ENCODE measurements around the gene PTGIS.

The PTGIS gene

GRCh38 chr20:49490689-49491088, 77.2 kb downstream of the PTGIS start:
- no peak for DNase-seq

- DNase-seq = no peak
Observed at GRCh38 chr20:49489688-49490087, 78.2 kb downstream of the PTGIS start.

- no peak for DNase-seq
Observed at GRCh38 chr20:49486064-49486463, 81.9 kb downstream of the PTGIS start.

- no peak for DNase-seq
Observed at GRCh38 chr20:49485563-49485962, 82.4 kb downstream of the PTGIS start.

GRCh38 chr20:49484180-49485140, 83.5 kb downstream of the PTGIS start:
- peak; percentile 36 for DNase-seq

- no peak for DNase-seq
Observed at GRCh38 chr20:49483696-49484123, 84.2 kb downstream of the PTGIS start.

- no peak for DNase-seq
Observed at GRCh38 chr20:49483018-49483695, 84.8 kb downstream of the PTGIS start.

GRCh38 chr20:49482621-49483017, 85.3 kb downstream of the PTGIS start, which contains the start of gene KCNB1:
Gene KCNB1 (minus strand): TSS chr20:49482668. CDS start chr20:49482480, 188 bp downstream.
- no peak for DNase-seq

- no peak for DNase-seq
Observed at GRCh38 chr20:49482173-49482572, 85.8 kb downstream of the PTGIS start.

- DNase-seq = no peak
Observed at GRCh38 chr20:49481116-49481515, 86.8 kb downstream of the PTGIS start.

GRCh38 chr20:49480236-49480635, 87.7 kb downstream of the PTGIS start:
- DNase-seq = no peak

- DNase-seq = no peak
Observed at GRCh38 chr20:49479785-49480184, 88.2 kb downstream of the PTGIS start.

- DNase-seq = no peak
Observed at GRCh38 chr20:49478754-49479689, 88.9 kb downstream of the PTGIS start.

- no peak for DNase-seq
Observed at GRCh38 chr20:49478266-49478665, 89.7 kb downstream of the PTGIS start.

- DNase-seq = no peak
Observed at GRCh38 chr20:49477200-49477599, 90.7 kb downstream of the PTGIS start.

- no peak for DNase-seq
Observed at GRCh38 chr20:49476016-49476355, 92.0 kb downstream of the PTGIS start.

GRCh38 chr20:49475292-49476015, 92.5 kb downstream of the PTGIS start:
- no peak for DNase-seq

- no peak for DNase-seq
Observed at GRCh38 chr20:49471397-49471796, 96.5 kb downstream of the PTGIS start.

GRCh38 chr20:49470922-49471321, 97.0 kb downstream of the PTGIS start:
- no peak for DNase-seq

GRCh38 chr20:49469060-49469459, 98.9 kb downstream of the PTGIS start:
- no peak for DNase-seq

GRCh38 chr20:49468412-49468811, 99.5 kb downstream of the PTGIS start:
- DNase-seq = no peak

Measured in CD4-positive, alpha-beta T cell treated with Interleukin-15 for 1 hour (primary cell).